Osteoblast (primary cell): Measurements from ENCODE around the gene CD44. TPM values are rescaled to one million over a fixed set of nuclear protein-coding genes. Genes with fewer than 3 reads are reported as not detected.

Source experiments
- DNase-seq: peaks from one replicate; pipeline ENCODE4 v3.0.0; 2011; ENCODE audit warnings: low spot score, mixed read lengths; ENCODE audit not compliant: insufficient read length; ENCODE audit errors: missing footprints
- H2AFZ ChIP-seq: 2 replicates; pipeline ENCODE4 v1.6.0; 2011; ENCODE audit warnings: mild to moderate bottlenecking, low read length
- H3K27ac ChIP-seq: 2 replicates; pipeline ENCODE4 v1.5.1; 2011; ENCODE audit warnings: mild to moderate bottlenecking, low read depth, low read length, moderate library complexity
- H3K27me3 ChIP-seq: 2 replicates; pipeline ENCODE4 v1.6.0; 2012; ENCODE audit warnings: mild to moderate bottlenecking, control low read depth, inconsistent platforms, low read length, moderate library complexity; ENCODE audit not compliant: insufficient read depth
- H3K36me3 ChIP-seq: 2 replicates; pipeline ENCODE4 v1.5.1; 2011; ENCODE audit warnings: mild to moderate bottlenecking, low read length, control low read depth, moderate library complexity; ENCODE audit not compliant: insufficient read depth
- H3K4me1 ChIP-seq: 2 replicates; pipeline ENCODE4 v1.5.1; 2011; ENCODE audit warnings: mild to moderate bottlenecking, low read length, control low read depth, moderate library complexity; ENCODE audit not compliant: insufficient read depth
- H3K4me2 ChIP-seq: 2 replicates; pipeline ENCODE4 v1.6.0; 2011; ENCODE audit warnings: mild to moderate bottlenecking, low read length; ENCODE audit not compliant: insufficient read depth
- H3K4me3 ChIP-seq: fragments of 200-600 bp; sonication (generic); 3 replicates; pipeline ENCODE4 v1.5.1; 2012; ENCODE audit warnings: mild to moderate bottlenecking, low read length, inconsistent platforms; ENCODE audit not compliant: insufficient read depth
- H3K79me2 ChIP-seq: 2 replicates; pipeline ENCODE4 v1.6.0; 2012; ENCODE audit warnings: mild to moderate bottlenecking, low read length, control low read depth, inconsistent platforms; ENCODE audit not compliant: insufficient read depth
- H3K9me3 ChIP-seq: 2 replicates; pipeline ENCODE4 v1.5.1; 2011; ENCODE audit warnings: low read depth, low read length, control low read depth
- H4K20me1 ChIP-seq: 2 replicates; pipeline ENCODE4 v1.6.0; 2012; ENCODE audit warnings: mild to moderate bottlenecking, low read length, control low read depth; ENCODE audit not compliant: insufficient read depth
- CTCF ChIP-seq: IDR thresholded peaks from 2 replicates; pipeline ENCODE4 v1.5.1; 2011; ENCODE audit warnings: mild to moderate bottlenecking, low read depth, low read length, moderate library complexity; ENCODE audit errors: extremely low read depth
- total RNA-seq: library from RNA; depleted of rRNA; stranded (reverse); fragments of >200 nt; gene quantifications from 2 replicates; pipeline ENCODE4 v1.2.3, GENCODE V29; 2012

The CD44 gene
- total RNA-seq, 1 donor = 238 TPM

GRCh38 chr11:35277827-35278226 lies 138.9 kb downstream of the CD44 start:
- Histone ChIP-seq H3K27ac (no peak overlapping the region), H3K4me3 (no peak overlapping the region), H3K4me1 (peaks cover 25% of the 10 kb centered on the region), H3K4me2 (no peak overlapping the region), H3K79me2 (no peaks in the 10 kb centered on the region), H3K27me3 (no peaks in the 10 kb centered on the region), H3K9me3 (no peaks in the 10 kb centered on the region), H2AFZ (no peak overlapping the region), H4K20me1 (no peaks in the 10 kb centered on the region), H3K36me3 (no peaks in the 10 kb centered on the region)
- DNase-seq = no peak
- TF ChIP-seq CTCF = no peak

GRCh38 chr11:35280727-35281126 lies 141.8 kb downstream of the CD44 start:
- Histone ChIP-seq H3K4me1 (peaks cover 19% of the 10 kb centered on the region), H2AFZ (no peak overlapping the region), H3K27ac (no peak overlapping the region), H3K4me2 (no peak overlapping the region), H3K27me3 (no peaks in the 10 kb centered on the region), H3K4me3 (no peak overlapping the region), H3K79me2 (no peaks in the 10 kb centered on the region), H3K36me3 (no peaks in the 10 kb centered on the region), H4K20me1 (no peaks in the 10 kb centered on the region), H3K9me3 (no peaks in the 10 kb centered on the region)
- no peak for TF ChIP-seq CTCF
- DNase-seq = no peak

GRCh38 chr11:35281169-35281688 lies 142.3 kb downstream of the CD44 start:
- no peak for DNase-seq
- Histone ChIP-seq H3K4me3 (no peak overlapping the region), H3K4me2 (no peak overlapping the region), H3K9me3 (no peaks in the 10 kb centered on the region), H2AFZ (no peak overlapping the region), H3K36me3 (no peaks in the 10 kb centered on the region), H4K20me1 (no peaks in the 10 kb centered on the region), H3K4me1 (peaks cover 14% of the 10 kb centered on the region), H3K27me3 (no peaks in the 10 kb centered on the region), H3K79me2 (no peaks in the 10 kb centered on the region), H3K27ac (no peak overlapping the region)
- TF ChIP-seq CTCF = no peak

Other genes starting within 250 kb of the CD44 start
- 23.9 and 27.5 TPM in 2 replicates for gene APIP, start 222.8 kb upstream of the CD44 start, total RNA-seq
- gene PDHX, start 222.6 kb upstream of the CD44 start, total RNA-seq = 25.9 and 29.7 TPM in 2 replicates